Left ventricle myocardium inferior (tissue), 1 donor: ENCODE data around the gene ARHGAP26. TPM values are rescaled to one million over a fixed set of nuclear protein-coding genes. Genes with fewer than 3 reads are reported as not detected.

ENCODE experiments used
- DNase-seq: peaks from one replicate; pipeline ENCODE4 v3.0.0-alpha.2; 2020
- H3K27ac ChIP-seq: fragments of 200-600 bp; replicated peaks from 2 replicates; pipeline ENCODE4 v1.8.0; 2021
- H3K27me3 ChIP-seq: fragments of 200-600 bp; 2 replicates; pipeline ENCODE4 v1.8.0; 2021; ENCODE audit warnings: low read depth
- H3K36me3 ChIP-seq: fragments of 200-600 bp; 2 replicates; pipeline ENCODE4 v1.8.0; 2021
- H3K4me1 ChIP-seq: fragments of 200-600 bp; 2 replicates; pipeline ENCODE4 v1.8.0; 2021
- H3K4me3 ChIP-seq: fragments of 200-600 bp; 2 replicates; pipeline ENCODE4 v1.8.0; 2021; ENCODE audit warnings: mild to moderate bottlenecking, moderate library complexity
- H3K9me3 ChIP-seq: fragments of 200-600 bp; replicated peaks from 2 replicates; pipeline ENCODE4 v1.8.0; 2021
- CTCF ChIP-seq: fragments of 200-600 bp; IDR thresholded peaks from 2 replicates; pipeline ENCODE4 v1.8.0; 2021; ENCODE audit warnings: antibody characterized with exemption, mild to moderate bottlenecking, borderline replicate concordance
- intact Hi-C: fragments of 100-400 bp; cut with micrococcal nuclease; formaldehyde crosslinking; loops from one replicate; pipeline ENCODE4 v1.11.0; 2022
- total RNA-seq: library from RNA; stranded (reverse); fragmentation: NEBNext Ultra II Directional; extraction: Animal tissue kit (Norgen Biotek cat#: 25700); gene quantifications from one replicate; pipeline ENCODE4 v1.2.1, GENCODE V29; 2021
- donor health status: DM: no; HTN: yes; CAD: no; lungs with severe emphysema.

Gene ARHGAP26
- total RNA-seq, 1 donor from 2014 or later: 35.7 TPM

- no peak overlapping the region for H3K4me3 ChIP-seq
- H3K27ac ChIP-seq: no peak overlapping the region
- peaks cover 71% of the 10 kb centered on the region for H3K4me1 ChIP-seq
- intact Hi-C loops: no loop called here
- no peaks in the 10 kb centered on the region for H3K9me3 ChIP-seq
- peaks cover 29% of the 10 kb centered on the region for H3K36me3 ChIP-seq
- DNase-seq: no peak
- H3K27me3 ChIP-seq: no peaks in the 10 kb centered on the region
- no peak for TF ChIP-seq CTCF
Measured at GRCh38 chr5:143216211-143216610, 446.0 kb downstream of the ARHGAP26 start.

- Histone ChIP-seq H3K27ac (no peak overlapping the region), H3K27me3 (no peaks in the 10 kb centered on the region), H3K9me3 (no peaks in the 10 kb centered on the region), H3K4me1 (peaks cover 65% of the 10 kb centered on the region), H3K36me3 (peaks cover 29% of the 10 kb centered on the region), H3K4me3 (no peak overlapping the region)
- TF ChIP-seq CTCF: no peak
- intact Hi-C loops: no loop called here
- DNase-seq: no peak
Measured at GRCh38 chr5:143217065-143217803, 447.1 kb downstream of the ARHGAP26 start.

GRCh38 chr5:143217804-143218160, 447.6 kb downstream of the ARHGAP26 start:
- Histone ChIP-seq H3K27me3 (no peaks in the 10 kb centered on the region), H3K27ac (no peak overlapping the region), H3K36me3 (peaks cover 34% of the 10 kb centered on the region), H3K4me3 (no peak overlapping the region), H3K4me1 (peaks cover 65% of the 10 kb centered on the region), H3K9me3 (no peaks in the 10 kb centered on the region)
- no peak for DNase-seq
- TF ChIP-seq CTCF: no peak
- intact Hi-C loops: no loop called here

GRCh38 chr5:143218517-143219170, 448.5 kb downstream of the ARHGAP26 start:
- H3K36me3 ChIP-seq: peaks cover 43% of the 10 kb centered on the region
- no peak for DNase-seq
- H3K27me3 ChIP-seq: no peaks in the 10 kb centered on the region
- no peak overlapping the region for H3K27ac ChIP-seq
- H3K4me1 ChIP-seq: peaks cover 59% of the 10 kb centered on the region
- no peak for TF ChIP-seq CTCF
- H3K4me3 ChIP-seq: no peak overlapping the region
- intact Hi-C loops: no loop called here
- H3K9me3 ChIP-seq: no peaks in the 10 kb centered on the region

- H3K4me1 ChIP-seq: peaks cover 50% of the 10 kb centered on the region
- H3K27me3 ChIP-seq: no peaks in the 10 kb centered on the region
- H3K9me3 ChIP-seq: no peaks in the 10 kb centered on the region
- TF ChIP-seq CTCF: no peak
- intact Hi-C loops: no loop called here
- no peak for DNase-seq
- peaks cover 45% of the 10 kb centered on the region for H3K36me3 ChIP-seq
- H3K4me3 ChIP-seq: no peak overlapping the region
- peak overlapping the region; percentile 85 for H3K27ac ChIP-seq
Measured at GRCh38 chr5:143219696-143220095, 449.5 kb downstream of the ARHGAP26 start.
